GM12864 (cell line): Measurements from ENCODE around the gene CACNG4.

Source experiments
- DNase-seq: peaks from one replicate; pipeline ENCODE4 v3.0.0-alpha.2; 2011; ENCODE audit warnings: low read depth
- H3K4me3 ChIP-seq: 2 replicates; pipeline ENCODE4 v1.5.1; 2011; ENCODE audit warnings: mild to moderate bottlenecking, low read depth, low read length, control low read depth
- CTCF ChIP-seq: IDR thresholded peaks from 2 replicates; pipeline ENCODE4 v1.5.1; 2011; ENCODE audit warnings: low read depth, mild to moderate bottlenecking, moderate library complexity, low read length, control low read depth, inconsistent platforms; ENCODE audit errors: missing control alignments

The CACNG4 gene

GRCh38 chr17:66959641-66960375 is 4.7 kb upstream of the CACNG4 start:
- DNase-seq, result no peak
- H3K4me3 ChIP-seq, result no peak overlapping the region
- no peak for TF ChIP-seq CTCF

- DNase-seq, result no peak
- H3K4me3 ChIP-seq, result no peak overlapping the region
- no peak for TF ChIP-seq CTCF
Observed at GRCh38 chr17:66960613-66961012, 3.9 kb upstream of the CACNG4 start.

GRCh38 chr17:66963521-66963908 is 992 bp upstream of the CACNG4 start:
- H3K4me3 ChIP-seq, result no peak overlapping the region
- no peak for TF ChIP-seq CTCF
- DNase-seq, result no peak

GRCh38 chr17:66964930-66965800 is 658 bp downstream of the CACNG4 start:
- H3K4me3 ChIP-seq, result no peak overlapping the region
- no peak for DNase-seq

GRCh38 chr17:66965801-66966262 is 1.3 kb downstream of the CACNG4 start:
- H3K4me3 ChIP-seq, result no peak overlapping the region
- DNase-seq, result no peak
- no peak for TF ChIP-seq CTCF

More at GRCh38 chr17:66964930-66965800, 658 bp downstream of the CACNG4 start:
- TF ChIP-seq CTCF, result no peak

GRCh38 chr17:66966298-66966697 is 1.8 kb downstream of the CACNG4 start:
- TF ChIP-seq CTCF, result no peak
- H3K4me3 ChIP-seq, result no peak overlapping the region
- DNase-seq, result no peak
